ENCODE measurements around the gene GRIFIN. TPM values are rescaled to one million over a fixed set of nuclear protein-coding genes. Genes with fewer than 3 reads are reported as not detected.

The GRIFIN gene
- not detected in 2 replicates for total RNA-seq

GRCh38 chr7:2476298-2476697 lies at the start of gene GRIFIN:
Gene GRIFIN, minus strand, starts transcription at chr7:2476398. Its CDS starts 15 bp downstream, at chr7:2476383.

GRCh38 chr7:2519119-2519930 lies 43.1 kb upstream of the GRIFIN start, which contains the start of gene LFNG:
Gene LFNG, plus strand, starts transcription at chr7:2519774. Its CDS starts 88 bp downstream, at chr7:2519862.

Other genes starting within 250 kb of the GRIFIN start
- gene MAD1L1, start 243.5 kb downstream of the GRIFIN start, total RNA-seq, result 35.6 and 38.5 TPM in 2 replicates
- 13.0 and 13.5 TPM in 2 replicates for gene MRM2, start 234.2 kb downstream of the GRIFIN start, total RNA-seq
- gene NUDT1, start 234.2 kb downstream of the GRIFIN start, total RNA-seq, result 8.3 and 16.7 TPM in 2 replicates
- 17.7 and 34.8 TPM in 2 replicates for gene SNX8, start 162.0 kb downstream of the GRIFIN start, total RNA-seq
- gene EIF3B, start 121.6 kb downstream of the GRIFIN start, total RNA-seq, result 150 and 189 TPM in 2 replicates
- gene CHST12, start 72.8 kb downstream of the GRIFIN start, total RNA-seq, result 11.3 and 13.1 TPM in 2 replicates
- gene LFNG, start 43.4 kb upstream of the GRIFIN start, total RNA-seq, result 1.6 and 19.7 TPM in 2 replicates
- 22.8 and 31.8 TPM in 2 replicates for gene BRAT1, start 79.1 kb upstream of the GRIFIN start, total RNA-seq
- gene IQCE, start 82.6 kb upstream of the GRIFIN start, total RNA-seq, result 9.6 and 12.9 TPM in 2 replicates
- gene TTYH3, start 155.6 kb upstream of the GRIFIN start, total RNA-seq, result 37.3 and 76.9 TPM in 2 replicates
- 0.50 and 1.2 TPM in 2 replicates for gene AMZ1, start 211.8 kb upstream of the GRIFIN start, total RNA-seq